SK-N-SH (cell line): ENCODE results near the gene DCUN1D5. TPM values are rescaled to one million over a fixed set of nuclear protein-coding genes. Genes with fewer than 3 reads are reported as not detected.

Experiments used
- polyA plus RNA-seq, 3 experiments: library from polyadenylated mRNA; depleted of rRNA; stranded (reverse); fragments of >200 nt; gene quantifications; 2 replicates each; pipeline ENCODE4 v1.2.3, GENCODE V29; 2012

The DCUN1D5 gene
- polyA plus RNA-seq, 1 of the 3 experiments (the other 2 are of a cell fraction): 33.1 TPM

Other genes starting within 250 kb of the DCUN1D5 start
- gene MMP3, start 248.6 kb downstream of the DCUN1D5 start, polyA plus RNA-seq (2012; rRNA removed): 39.3 and 48.4 TPM in 2 replicates
- gene MMP12, start 217.2 kb downstream of the DCUN1D5 start, polyA plus RNA-seq (2012; rRNA removed): 2.0 and 2.8 TPM in 2 replicates
- gene MMP13, start 136.4 kb downstream of the DCUN1D5 start, polyA plus RNA-seq (2012; rRNA removed): 0.12 and 0.15 TPM in 2 replicates
- gene DYNC2H1, start 17.3 kb upstream of the DCUN1D5 start, polyA plus RNA-seq (2012; rRNA removed): 15.3 and 16.5 TPM in 2 replicates